ENCODE data around the gene HDAC4.

Gene HDAC4

DNA sequence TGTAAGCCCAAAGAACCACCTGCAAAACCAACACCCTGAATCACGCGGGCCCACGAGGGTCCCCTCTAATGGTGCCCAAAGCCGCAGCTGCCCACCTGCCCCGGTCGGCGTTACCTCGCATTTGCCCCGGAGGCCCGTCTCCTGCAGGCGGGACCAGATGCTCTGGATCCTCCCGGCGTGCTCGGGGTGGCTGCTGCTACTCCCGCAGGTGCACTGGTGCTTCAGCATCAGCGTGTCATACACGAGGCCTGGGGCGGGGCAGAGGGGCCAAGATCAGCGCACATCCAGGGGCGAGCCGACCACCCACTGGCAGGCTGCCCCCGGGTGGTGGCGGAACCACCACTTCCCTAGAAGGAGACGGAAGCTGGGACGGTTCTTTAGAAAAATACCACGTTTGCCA lies 292.9 kb downstream of the HDAC4 start:
- no peaks in the 10 kb centered on the region for H3K27me3 ChIP-seq (replicated peaks)
- TF ChIP-seq, protein P1, sequence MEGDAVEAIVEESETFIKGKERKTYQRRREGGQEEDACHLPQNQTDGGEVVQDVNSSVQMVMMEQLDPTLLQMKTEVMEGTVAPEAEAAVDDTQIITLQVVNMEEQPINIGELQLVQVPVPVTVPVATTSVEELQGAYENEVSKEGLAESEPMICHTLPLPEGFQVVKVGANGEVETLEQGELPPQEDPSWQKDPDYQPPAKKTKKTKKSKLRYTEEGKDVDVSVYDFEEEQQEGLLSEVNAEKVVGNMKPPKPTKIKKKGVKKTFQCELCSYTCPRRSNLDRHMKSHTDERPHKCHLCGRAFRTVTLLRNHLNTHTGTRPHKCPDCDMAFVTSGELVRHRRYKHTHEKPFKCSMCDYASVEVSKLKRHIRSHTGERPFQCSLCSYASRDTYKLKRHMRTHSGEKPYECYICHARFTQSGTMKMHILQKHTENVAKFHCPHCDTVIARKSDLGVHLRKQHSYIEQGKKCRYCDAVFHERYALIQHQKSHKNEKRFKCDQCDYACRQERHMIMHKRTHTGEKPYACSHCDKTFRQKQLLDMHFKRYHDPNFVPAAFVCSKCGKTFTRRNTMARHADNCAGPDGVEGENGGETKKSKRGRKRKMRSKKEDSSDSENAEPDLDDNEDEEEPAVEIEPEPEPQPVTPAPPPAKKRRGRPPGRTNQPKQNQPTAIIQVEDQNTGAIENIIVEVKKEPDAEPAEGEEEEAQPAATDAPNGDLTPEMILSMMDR (IDR thresholded peaks at IDR 0.05; ENCODE audit: low read depth, low read length, missing control alignments): no peak
- no peak overlapping the region for H3K4me3 ChIP-seq (ENCODE audit: low read depth, low read length)
- in situ Hi-C loops (cut with HindIII; ENCODE audit: low pct_ligation_motif_present, low sequenced_read_pairs): no loop called here
- no peak for DNase-seq
- H3K27ac ChIP-seq: no peak overlapping the region
- no peaks in the 10 kb centered on the region for H3K36me3 ChIP-seq (replicated peaks)

DNA sequence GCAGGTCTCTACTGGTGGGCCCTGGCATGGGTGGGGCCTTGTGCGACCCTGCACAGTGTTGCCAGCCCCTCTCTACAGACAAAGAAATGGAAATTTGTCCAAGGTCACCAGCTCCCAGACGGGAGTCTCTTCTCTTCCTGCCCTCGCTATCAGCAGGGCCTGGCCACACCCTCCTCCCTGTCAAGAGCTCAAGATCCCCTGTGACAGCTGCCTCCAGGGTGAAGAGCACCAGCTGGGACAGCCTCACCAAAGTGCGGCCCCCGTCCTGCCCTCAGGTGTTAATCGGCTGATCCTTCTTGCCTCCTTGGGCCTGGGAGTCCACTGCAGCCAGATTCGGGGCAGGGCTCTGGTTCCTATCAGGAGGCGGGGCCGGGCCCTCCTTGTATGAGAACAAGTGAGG lies 293.9 kb downstream of the HDAC4 start:
- in situ Hi-C loops (cut with HindIII; ENCODE audit: low pct_ligation_motif_present, low sequenced_read_pairs): no loop called here
- H3K27ac ChIP-seq: no peak overlapping the region
- H3K27me3 ChIP-seq (replicated peaks): no peaks in the 10 kb centered on the region
- TF ChIP-seq, protein P1 (IDR thresholded peaks at IDR 0.05; ENCODE audit: low read depth, low read length, missing control alignments): no peak
- no peaks in the 10 kb centered on the region for H3K36me3 ChIP-seq (replicated peaks)
- H3K4me3 ChIP-seq (ENCODE audit: low read depth, low read length): no peak overlapping the region
- no peak for DNase-seq

DNA sequence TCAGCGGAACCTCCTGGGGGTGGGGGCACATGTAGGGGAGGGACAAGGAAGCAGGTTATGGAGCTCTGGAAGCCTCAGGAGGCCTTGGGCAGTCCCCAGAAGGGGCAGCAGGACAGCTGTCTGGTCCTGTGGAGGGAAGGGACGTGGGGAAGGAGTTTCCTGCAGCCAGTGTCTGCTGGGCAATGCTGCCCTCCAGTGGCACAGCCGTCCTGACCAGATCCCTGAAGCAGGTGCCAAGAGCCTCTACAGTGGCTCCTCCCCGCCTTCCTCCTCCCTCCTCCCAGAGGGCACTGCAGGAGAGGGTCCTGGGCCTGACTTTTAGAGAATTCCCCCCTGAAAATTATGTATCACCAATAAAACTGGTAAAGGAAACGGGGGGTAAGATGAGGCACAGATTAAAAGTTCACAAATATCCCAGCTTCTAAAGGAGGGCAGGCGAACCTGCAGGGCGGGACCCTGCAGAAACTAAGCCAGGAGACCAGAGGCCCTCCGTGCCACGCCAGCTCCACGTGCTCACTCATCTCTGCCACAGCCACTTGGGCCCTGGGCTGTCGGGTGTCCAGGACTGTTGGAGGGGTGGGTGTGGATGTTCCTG lies 294.4 kb downstream of the HDAC4 start:
- TF ChIP-seq, protein P1 (IDR thresholded peaks at IDR 0.05; ENCODE audit: low read depth, low read length, missing control alignments): peak; percentile 84
- Histone ChIP-seq H3K27me3 (replicated peaks) (no peaks in the 10 kb centered on the region), H3K27ac (no peak overlapping the region), H3K4me3 (ENCODE audit: low read depth, low read length) (no peak overlapping the region), H3K36me3 (replicated peaks) (no peaks in the 10 kb centered on the region)
- in situ Hi-C loops (cut with HindIII; ENCODE audit: low pct_ligation_motif_present, low sequenced_read_pairs): no loop called here
- peak; percentile 60 for DNase-seq

DNA sequence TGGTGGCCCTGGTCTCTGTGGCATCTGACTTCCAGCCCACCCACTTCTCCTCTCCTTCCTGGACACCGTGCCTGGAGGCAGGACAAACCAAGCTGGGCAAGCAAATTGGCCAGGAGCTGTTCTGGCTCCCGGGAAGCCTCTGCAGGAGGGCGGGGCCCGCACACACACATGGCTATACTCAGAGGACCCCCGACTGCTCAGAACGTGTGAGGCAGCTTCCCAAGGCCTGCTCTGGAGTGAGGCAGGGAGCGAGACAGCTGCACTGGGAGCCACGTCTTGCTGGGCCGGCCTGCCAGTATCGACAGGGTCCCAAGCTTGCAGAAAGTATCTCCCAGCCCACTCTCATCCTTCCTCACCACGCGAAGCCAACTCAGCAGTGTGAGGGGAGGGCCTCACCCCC lies 295.6 kb downstream of the HDAC4 start:
- in situ Hi-C loops (cut with HindIII; ENCODE audit: low pct_ligation_motif_present, low sequenced_read_pairs): no loop called here
- Histone ChIP-seq H3K27ac (no peak overlapping the region), H3K27me3 (replicated peaks) (no peaks in the 10 kb centered on the region), H3K36me3 (replicated peaks) (no peaks in the 10 kb centered on the region), H3K4me3 (ENCODE audit: low read depth, low read length) (no peak overlapping the region)
- TF ChIP-seq, protein P1 (IDR thresholded peaks at IDR 0.05; ENCODE audit: low read depth, low read length, missing control alignments): no peak
- no peak for DNase-seq

DNA sequence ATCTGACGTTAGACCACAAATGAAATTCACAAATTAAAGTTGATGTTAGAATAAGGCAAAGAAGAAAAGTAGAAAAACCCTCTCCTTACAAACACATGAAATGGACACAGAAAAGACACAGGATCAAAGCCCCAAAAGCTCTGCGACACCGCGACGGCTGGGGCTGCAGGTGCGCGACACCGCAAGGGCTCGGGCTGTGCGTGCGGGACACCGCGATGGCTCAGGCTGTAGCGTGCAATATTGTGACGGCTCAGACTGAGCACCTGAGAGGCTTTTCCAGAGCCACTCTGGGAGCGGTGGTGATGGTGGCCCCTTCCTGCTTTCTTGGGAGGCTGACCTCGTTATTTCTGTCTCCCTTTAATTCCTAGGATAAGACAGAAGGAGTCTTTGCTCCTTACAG lies 296.0 kb downstream of the HDAC4 start:
- no peak for DNase-seq

More for the DNA sequence above, 296.0 kb downstream of the HDAC4 start:
- TF ChIP-seq, protein P1 (IDR thresholded peaks at IDR 0.05; ENCODE audit: low read depth, low read length, missing control alignments): no peak
- in situ Hi-C loops (cut with HindIII; ENCODE audit: low pct_ligation_motif_present, low sequenced_read_pairs): no loop called here
- Histone ChIP-seq H3K36me3 (replicated peaks) (no peaks in the 10 kb centered on the region), H3K4me3 (ENCODE audit: low read depth, low read length) (no peak overlapping the region), H3K27ac (no peak overlapping the region), H3K27me3 (replicated peaks) (no peaks in the 10 kb centered on the region)
